LNCaP clone FGC (cell line): Measurements from ENCODE around the gene RBFA.

ENCODE experiments used
- DNase-seq: peaks from one replicate; pipeline ENCODE4 v3.0.0-alpha.2; 2011; ENCODE audit warnings: low read depth
- H3K4me3 ChIP-seq: 2 replicates; pipeline ENCODE4 v1.5.1; 2011; ENCODE audit warnings: mild to moderate bottlenecking, low read depth, low read length, control low read depth
- CTCF ChIP-seq: IDR thresholded peaks from 2 replicates; pipeline ENCODE4 v1.5.1; 2012; ENCODE audit warnings: mild to moderate bottlenecking; ENCODE audit not compliant: control insufficient read depth, insufficient read depth; ENCODE audit errors: extremely low read depth

Gene RBFA

DNA sequence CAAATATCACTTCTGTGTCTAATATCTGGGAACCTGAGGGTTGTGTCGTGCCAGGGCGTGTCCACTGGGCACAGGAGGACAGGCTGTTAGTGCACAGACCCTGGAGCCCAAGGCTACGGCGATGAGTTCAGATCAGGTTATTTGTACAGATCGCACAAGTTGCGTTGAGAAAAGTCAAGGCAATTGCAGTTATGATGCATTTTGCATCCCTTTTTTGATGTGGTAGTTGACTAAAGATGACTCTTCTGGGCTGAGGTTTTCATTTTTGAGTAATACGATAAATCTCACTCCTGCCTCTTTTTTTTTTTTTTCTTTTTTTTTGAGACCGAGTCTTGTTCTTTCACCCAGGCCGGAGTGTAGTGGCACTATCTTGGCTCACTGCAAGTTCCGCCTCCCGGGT, 7.2 kb downstream of the RBFA start:
- no peak for TF ChIP-seq CTCF
- H3K4me3 ChIP-seq = no peak overlapping the region
- no peak for DNase-seq

DNA sequence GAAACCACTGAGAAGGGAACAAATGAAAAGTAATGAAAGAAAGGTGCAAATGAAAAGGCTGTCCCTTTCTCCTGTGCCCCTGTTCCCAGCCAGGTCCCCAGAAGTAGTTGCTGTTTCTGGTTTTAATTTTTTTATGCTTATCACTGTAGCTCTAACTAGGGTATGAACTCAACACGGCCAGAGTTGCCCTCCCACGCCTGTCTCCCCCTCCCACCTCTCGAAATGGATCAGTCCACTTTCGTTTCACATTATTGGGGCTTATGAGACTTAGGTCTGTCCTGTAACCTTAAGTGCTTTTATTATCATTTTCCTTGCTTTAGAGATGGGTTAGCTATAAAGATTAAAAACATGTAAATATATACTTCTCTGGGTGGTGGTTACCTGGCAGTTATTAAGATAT, 8.6 kb downstream of the RBFA start:
- no peak for DNase-seq
- no peak overlapping the region for H3K4me3 ChIP-seq
- TF ChIP-seq CTCF = no peak

DNA sequence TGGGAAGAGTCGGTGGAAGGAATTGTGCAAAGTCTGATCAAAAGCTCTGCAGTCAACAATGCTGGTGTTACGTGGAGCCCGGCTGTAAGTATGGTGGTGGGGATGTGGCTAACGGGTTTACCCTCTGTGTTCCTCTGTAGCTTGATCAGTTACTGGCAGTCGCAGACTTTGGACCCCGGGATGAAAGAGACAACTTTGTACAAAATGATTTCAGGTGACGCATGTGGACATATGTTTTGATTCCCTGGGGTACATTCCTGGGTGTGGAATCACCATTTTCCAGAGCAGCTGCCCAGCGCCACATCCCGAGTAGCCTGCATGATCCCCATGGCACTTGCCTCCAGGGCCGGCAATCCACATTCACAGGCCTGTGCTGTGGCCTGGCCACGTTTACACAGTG, 9.8 kb downstream of the RBFA start:
- DNase-seq = no peak
- no peak for TF ChIP-seq CTCF
- H3K4me3 ChIP-seq = no peak overlapping the region

DNA sequence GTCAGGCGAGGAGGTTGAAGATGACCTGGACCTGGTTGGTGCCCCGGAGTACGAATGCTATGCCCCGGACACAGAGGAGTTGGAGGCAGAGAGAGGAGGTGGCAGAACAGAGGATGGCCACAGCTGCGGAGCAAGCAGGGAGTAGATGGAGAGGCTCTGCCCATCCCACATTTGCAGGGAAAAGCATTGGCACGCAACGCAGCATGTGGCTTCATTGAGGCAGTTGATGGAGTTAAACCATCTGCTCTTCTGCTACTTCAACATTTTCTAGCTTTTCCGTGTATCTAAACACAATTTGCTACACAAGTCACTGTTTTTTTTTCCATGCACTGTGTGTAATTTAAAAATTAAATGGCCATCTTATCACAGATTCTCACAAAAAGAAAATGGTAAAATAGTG, 11.8 kb downstream of the RBFA start:
- TF ChIP-seq CTCF = no peak
- no peak overlapping the region for H3K4me3 ChIP-seq
- DNase-seq = no peak

GRCh38 chr18:80046431-80046830, 12.2 kb downstream of the RBFA start:
- no peak overlapping the region for H3K4me3 ChIP-seq
- no peak for TF ChIP-seq CTCF
- no peak for DNase-seq

DNA sequence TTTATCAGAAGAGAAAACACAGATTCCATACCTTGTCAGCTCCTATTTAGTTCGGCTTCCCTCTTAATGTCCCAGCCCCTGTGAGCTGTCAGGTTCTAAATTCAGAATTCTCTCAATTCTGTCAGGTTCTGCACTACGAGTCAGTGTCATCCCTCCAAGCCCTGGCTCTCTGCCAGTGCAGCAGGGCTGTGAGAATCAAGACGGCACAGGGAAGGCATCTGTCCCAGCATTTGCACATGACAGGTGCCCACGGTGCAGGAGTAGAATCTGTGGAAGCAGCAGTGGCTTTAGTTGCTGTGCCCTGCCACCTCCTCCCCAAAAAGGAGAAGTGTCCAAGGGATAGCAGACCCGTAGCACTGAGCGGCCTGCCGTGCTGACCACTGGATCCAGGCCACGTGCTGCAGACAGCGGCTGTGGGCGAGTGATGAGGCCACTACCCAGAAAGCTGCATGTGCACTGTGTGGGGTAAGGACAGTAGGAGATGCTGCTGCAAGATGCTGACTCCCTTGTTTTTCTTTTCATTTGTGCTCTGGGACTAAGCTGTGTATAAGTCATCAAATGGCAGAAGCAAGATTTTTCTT, 12.8 kb downstream of the RBFA start:
- no peak for DNase-seq
- no peak overlapping the region for H3K4me3 ChIP-seq
- TF ChIP-seq CTCF = no peak

GRCh38 chr18:80050797-80051196, 16.6 kb downstream of the RBFA start:
- TF ChIP-seq CTCF = no peak
- H3K4me3 ChIP-seq = no peak overlapping the region
- DNase-seq = no peak
